Hepatocyte (in vitro differentiated cells): Measurements from ENCODE around the gene PLP1. TPM values are rescaled to one million over a fixed set of nuclear protein-coding genes. Genes with fewer than 3 reads are reported as not detected.
"Not testable (repeated sequence)": the region's sequence is repeated elsewhere in the genome, so short reads cannot be mapped to it uniquely, and the experiment has no call there.

Experiments
- DNase-seq: peaks from one replicate; pipeline ENCODE4 v3.0.0-alpha.2; 2016; ENCODE audit warnings: low spot score
- H2AFZ ChIP-seq: fragments of 200-600 bp; sonication (generic); 2 replicates; pipeline ENCODE4 v1.6.0; 2016; ENCODE audit warnings: antibody characterized with exemption, mild to moderate bottlenecking
- H3K27ac ChIP-seq: fragments of 200-600 bp; sonication (generic); 2 replicates; pipeline ENCODE4 v1.5.1; 2016; ENCODE audit warnings: mild to moderate bottlenecking
- H3K27me3 ChIP-seq: fragments of 200-600 bp; sonication (generic); 2 replicates; pipeline ENCODE4 v1.6.1; 2016
- H3K36me3 ChIP-seq: fragments of 200-600 bp; sonication (generic); replicated peaks from 2 replicates; pipeline ENCODE4 v1.5.1; 2016; ENCODE audit warnings: low read depth; ENCODE audit not compliant: insufficient read depth
- H3K4me1 ChIP-seq: fragments of 200-600 bp; sonication (generic); 2 replicates; pipeline ENCODE4 v1.5.1; 2016; ENCODE audit warnings: mild to moderate bottlenecking, moderate library complexity; ENCODE audit not compliant: insufficient read depth
- H3K4me2 ChIP-seq: fragments of 200-600 bp; sonication (generic); 2 replicates; pipeline ENCODE4 v1.6.0; 2016
- H3K4me3 ChIP-seq: fragments of 200-600 bp; sonication (generic); 2 replicates; pipeline ENCODE4 v1.5.1; 2016; ENCODE audit warnings: mild to moderate bottlenecking
- H3K79me2 ChIP-seq: fragments of 200-600 bp; sonication (generic); 2 replicates; pipeline ENCODE4 v1.6.0; 2017; ENCODE audit warnings: mild to moderate bottlenecking
- H3K9me2 ChIP-seq: fragments of 200-600 bp; sonication (generic); replicated peaks from 2 replicates; pipeline ENCODE4 v1.6.0; 2017; ENCODE audit warnings: mild to moderate bottlenecking; ENCODE audit not compliant: insufficient read depth
- H3K9me3 ChIP-seq: fragments of 200-600 bp; sonication (generic); 2 replicates; pipeline ENCODE4 v1.5.1; 2016; ENCODE audit warnings: low read depth, mild to moderate bottlenecking
- H4K20me1 ChIP-seq: fragments of 200-600 bp; sonication (generic); 2 replicates; pipeline ENCODE4 v1.6.0; 2016; ENCODE audit warnings: mild to moderate bottlenecking; ENCODE audit not compliant: insufficient read depth, poor library complexity, severe bottlenecking
- EZH2 ChIP-seq: fragments of 200-600 bp; sonication (generic); IDR thresholded peaks from 2 replicates; pipeline ENCODE4 v1.6.1; 2016; ENCODE audit warnings: antibody characterized with exemption, mild to moderate bottlenecking, borderline replicate concordance
- EZH2phosphoT487 ChIP-seq: fragments of 200-600 bp; sonication (generic); IDR thresholded peaks from one replicate; pipeline ENCODE4 v1.6.1; 2018; ENCODE audit warnings: antibody characterized with exemption, mild to moderate bottlenecking, low read depth, moderate library complexity; ENCODE audit not compliant: unreplicated experiment, severe bottlenecking
- WGBS: methylation state at CpG from one replicate; pipeline ENCODE4 v1.1.6; 2016; ENCODE audit warnings: low lambda C conversion rate; ENCODE audit errors: missing lambda C conversion rate; 5-methylcytosine and 5-hydroxymethylcytosine counted together
- polyA plus RNA-seq: library from polyadenylated mRNA; unstranded; fragments of >200 nt; fragmentation: Nextera tagmentation; extraction: Ambion mirVana; gene quantifications from 2 replicates; pipeline ENCODE4 v1.2.1, GENCODE V29; 2016
- total RNA-seq: library from RNA; depleted of rRNA; stranded (reverse); fragments of >200 nt; gene quantifications from 2 replicates; pipeline ENCODE4 v1.2.3, GENCODE V29; 2014
- TF ChIP-seq, protein P1 (sequence below): fragments of 200-600 bp; sonication (generic); IDR thresholded peaks from 2 replicates; pipeline ENCODE4 v1.5.1; 2016; ENCODE audit warnings: antibody characterized with exemption, mild to moderate bottlenecking; ENCODE audit not compliant: poor library complexity

Gene PLP1
- total and polyA plus RNA-seq, 2 experiments from 2014 or later, result 1.1 to 1.5 TPM

DNA sequence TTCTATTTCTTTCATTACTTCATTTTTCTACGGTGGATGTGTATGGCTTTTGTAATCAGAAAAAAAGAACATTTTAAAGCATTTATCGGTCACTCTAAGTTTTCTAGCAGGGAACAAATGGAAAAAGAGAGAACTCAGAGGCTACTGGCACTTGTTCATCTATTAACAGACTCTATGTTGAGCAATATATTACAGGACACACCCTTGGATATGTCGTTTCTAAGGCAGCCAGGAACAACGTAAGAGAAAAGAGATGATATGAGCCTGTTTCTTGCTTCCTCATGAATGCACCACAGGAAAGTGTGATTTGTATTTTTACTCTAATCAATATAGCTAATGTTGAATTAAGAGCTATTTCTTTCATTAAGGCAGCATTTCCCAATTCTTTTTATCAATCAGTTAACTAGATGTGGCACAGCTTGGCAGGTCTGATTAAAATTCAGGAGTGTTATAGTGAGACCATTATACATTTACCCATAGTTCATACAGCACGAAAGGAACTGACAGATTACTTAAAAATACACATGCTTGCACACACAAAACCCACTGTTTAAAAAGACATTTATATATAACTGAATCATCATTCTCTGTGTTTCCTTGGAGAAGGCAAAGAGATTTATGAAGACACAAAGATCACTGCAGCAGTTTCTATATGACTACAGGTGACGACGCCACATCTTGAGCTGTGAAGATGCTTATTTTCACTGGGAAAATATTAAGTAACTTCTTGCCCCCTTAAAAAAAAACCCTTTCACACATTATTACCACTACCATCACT, 42.4 kb downstream of the PLP1 start:
- peak; percentile 11 for DNase-seq
- H2AFZ ChIP-seq, result no peak overlapping the region
- H3K4me3 ChIP-seq, result no peak overlapping the region
- no peaks in the 10 kb centered on the region for H3K79me2 ChIP-seq
- H4K20me1 ChIP-seq, result no peaks in the 10 kb centered on the region
- TF ChIP-seq EZH2 (no peak), EZH2phosphoT487 (no peak)
- TF ChIP-seq, protein P1, sequence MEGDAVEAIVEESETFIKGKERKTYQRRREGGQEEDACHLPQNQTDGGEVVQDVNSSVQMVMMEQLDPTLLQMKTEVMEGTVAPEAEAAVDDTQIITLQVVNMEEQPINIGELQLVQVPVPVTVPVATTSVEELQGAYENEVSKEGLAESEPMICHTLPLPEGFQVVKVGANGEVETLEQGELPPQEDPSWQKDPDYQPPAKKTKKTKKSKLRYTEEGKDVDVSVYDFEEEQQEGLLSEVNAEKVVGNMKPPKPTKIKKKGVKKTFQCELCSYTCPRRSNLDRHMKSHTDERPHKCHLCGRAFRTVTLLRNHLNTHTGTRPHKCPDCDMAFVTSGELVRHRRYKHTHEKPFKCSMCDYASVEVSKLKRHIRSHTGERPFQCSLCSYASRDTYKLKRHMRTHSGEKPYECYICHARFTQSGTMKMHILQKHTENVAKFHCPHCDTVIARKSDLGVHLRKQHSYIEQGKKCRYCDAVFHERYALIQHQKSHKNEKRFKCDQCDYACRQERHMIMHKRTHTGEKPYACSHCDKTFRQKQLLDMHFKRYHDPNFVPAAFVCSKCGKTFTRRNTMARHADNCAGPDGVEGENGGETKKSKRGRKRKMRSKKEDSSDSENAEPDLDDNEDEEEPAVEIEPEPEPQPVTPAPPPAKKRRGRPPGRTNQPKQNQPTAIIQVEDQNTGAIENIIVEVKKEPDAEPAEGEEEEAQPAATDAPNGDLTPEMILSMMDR, result no peak
- WGBS, result 64% methylated on average over 7 of the region's 7 CpGs
- H3K27me3 ChIP-seq, result peaks cover 3% of the 10 kb centered on the region
- H3K27ac ChIP-seq, result no peak overlapping the region
- H3K36me3 ChIP-seq, result no peaks in the 10 kb centered on the region
- H3K9me3 ChIP-seq, result no peaks in the 10 kb centered on the region
- H3K4me2 ChIP-seq, result no peak overlapping the region
- no peaks in the 10 kb centered on the region for H3K4me1 ChIP-seq
- H3K9me2 ChIP-seq, result no peaks in the 10 kb centered on the region

DNA sequence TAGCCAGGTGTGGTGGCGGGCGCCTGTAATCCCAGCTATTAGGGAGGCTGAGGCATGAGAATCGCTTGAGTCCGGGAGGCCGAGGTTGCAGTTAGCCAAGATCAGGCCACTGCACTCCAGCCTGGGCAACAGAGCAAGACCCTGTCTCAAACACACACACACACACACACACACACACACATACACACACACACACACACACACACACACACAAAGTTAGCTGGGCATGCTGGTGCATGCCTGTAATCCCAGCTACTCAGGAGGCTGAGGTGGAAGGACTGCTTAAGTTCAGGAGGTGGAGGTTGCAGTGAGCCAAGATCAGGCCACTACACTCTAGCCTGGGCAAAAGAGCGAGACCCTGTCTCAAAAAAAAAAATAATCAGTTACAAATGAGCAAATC, 44.2 kb downstream of the PLP1 start:
- not testable (repeated sequence) for H3K4me1 ChIP-seq, H3K9me2 ChIP-seq, DNase-seq, H4K20me1 ChIP-seq, H3K4me3 ChIP-seq, H2AFZ ChIP-seq, H3K36me3 ChIP-seq, H3K27ac ChIP-seq, H3K4me2 ChIP-seq, H3K79me2 ChIP-seq, H3K27me3 ChIP-seq, H3K9me3 ChIP-seq
- 89% methylated on average over 6 of the region's 6 CpGs for WGBS

DNA sequence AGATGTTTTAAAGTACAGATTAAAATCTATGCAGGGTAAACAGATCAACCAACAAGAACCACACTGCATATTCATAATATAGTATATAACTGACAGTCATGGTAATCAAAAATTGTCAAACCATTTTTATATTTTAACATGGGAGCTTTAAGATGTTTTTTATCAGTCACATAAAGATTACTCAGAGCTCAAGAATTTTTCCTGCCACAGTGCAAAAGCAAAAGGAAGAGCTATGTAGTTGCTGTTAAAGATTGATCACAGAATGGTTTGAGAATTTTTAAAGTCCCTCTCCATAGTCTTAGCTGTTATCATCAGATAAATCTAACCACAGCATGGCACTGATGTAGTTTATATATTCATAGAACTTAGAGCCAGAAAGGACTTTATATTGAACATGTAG, 47.0 kb downstream of the PLP1 start:
- Histone ChIP-seq H3K9me3 (no peaks in the 10 kb centered on the region), H3K4me1 (no peaks in the 10 kb centered on the region), H3K79me2 (no peaks in the 10 kb centered on the region), H3K4me3 (no peak overlapping the region), H3K27ac (no peak overlapping the region), H2AFZ (no peak overlapping the region), H3K4me2 (no peak overlapping the region), H3K27me3 (no peaks in the 10 kb centered on the region), H3K36me3 (no peaks in the 10 kb centered on the region), H3K9me2 (no peaks in the 10 kb centered on the region), H4K20me1 (no peaks in the 10 kb centered on the region)
- no peak for TF ChIP-seq EZH2phosphoT487
- TF ChIP-seq EZH2, result no peak
- TF ChIP-seq, protein P1, result no peak
- no peak for DNase-seq

DNA sequence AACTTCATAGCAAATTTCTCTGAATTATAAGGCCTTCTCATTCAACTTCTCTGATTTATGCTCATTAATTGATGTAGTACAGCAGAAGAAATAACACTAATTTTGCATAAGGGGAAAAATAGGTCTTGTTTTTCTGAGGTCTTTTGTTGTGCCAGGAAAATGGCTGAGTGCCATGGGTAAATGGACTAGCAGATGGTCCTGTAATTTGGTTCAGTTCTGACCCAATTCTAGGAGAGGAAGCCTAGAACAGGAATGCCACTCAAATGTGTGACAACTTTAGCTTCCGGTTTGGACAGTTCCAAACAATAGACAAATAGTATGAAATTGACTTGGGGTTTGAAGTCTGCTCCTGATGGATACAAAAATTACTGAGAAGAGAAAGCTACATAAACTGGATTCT, 49.2 kb downstream of the PLP1 start:
- H4K20me1 ChIP-seq, result no peaks in the 10 kb centered on the region
- 85% methylated on average over 1 of the region's 1 CpG for WGBS
- no peak overlapping the region for H3K4me2 ChIP-seq
- no peaks in the 10 kb centered on the region for H3K9me2 ChIP-seq
- no peak for DNase-seq
- H3K27ac ChIP-seq, result no peak overlapping the region
- H3K27me3 ChIP-seq, result peaks cover 5% of the 10 kb centered on the region
- no peaks in the 10 kb centered on the region for H3K79me2 ChIP-seq
- no peaks in the 10 kb centered on the region for H3K36me3 ChIP-seq
- TF ChIP-seq EZH2phosphoT487, result no peak
- TF ChIP-seq, protein P1, result no peak
- no peak for TF ChIP-seq EZH2
- no peak overlapping the region for H3K4me3 ChIP-seq
- no peaks in the 10 kb centered on the region for H3K4me1 ChIP-seq
- H2AFZ ChIP-seq, result no peak overlapping the region
- H3K9me3 ChIP-seq, result no peaks in the 10 kb centered on the region
